Measurements from ENCODE around the gene VAV2.

The VAV2 gene

GRCh38 chr9:133952598-133953550 lies 39.2 kb downstream of the VAV2 start:
- no peak for DNase-seq (ENCODE audit: low spot score)

GRCh38 chr9:133951265-133951664 lies 40.9 kb downstream of the VAV2 start:
- no peak for DNase-seq (ENCODE audit: low spot score)

- DNase-seq (ENCODE audit: low spot score) = peak; percentile 57
Observed at GRCh38 chr9:133950629-133951111, 41.5 kb downstream of the VAV2 start.

- DNase-seq (ENCODE audit: low spot score) = no peak
Observed at GRCh38 chr9:133950192-133950591, 41.9 kb downstream of the VAV2 start.

GRCh38 chr9:133949486-133950061 lies 42.5 kb downstream of the VAV2 start:
- no peak for DNase-seq (ENCODE audit: low spot score)

GRCh38 chr9:133948561-133949485 lies 43.3 kb downstream of the VAV2 start:
- no peak for DNase-seq (ENCODE audit: low spot score)

- no peak for DNase-seq (ENCODE audit: low spot score)
Observed at GRCh38 chr9:133948131-133948530, 44.0 kb downstream of the VAV2 start.

GRCh38 chr9:133946840-133947486 lies 45.2 kb downstream of the VAV2 start:
- no peak for DNase-seq (ENCODE audit: low spot score)

GRCh38 chr9:133945977-133946753 lies 46.0 kb downstream of the VAV2 start:
- DNase-seq (ENCODE audit: low spot score) = no peak

GRCh38 chr9:133945314-133945975 lies 46.7 kb downstream of the VAV2 start:
- no peak for DNase-seq (ENCODE audit: low spot score)

GRCh38 chr9:133944746-133945135 lies 47.4 kb downstream of the VAV2 start:
- DNase-seq (ENCODE audit: low spot score) = no peak

GRCh38 chr9:133943781-133944745 lies 48.1 kb downstream of the VAV2 start:
- no peak for DNase-seq (ENCODE audit: low spot score)

GRCh38 chr9:133943036-133943780 lies 48.9 kb downstream of the VAV2 start:
- DNase-seq (ENCODE audit: low spot score) = no peak

- no peak for DNase-seq (ENCODE audit: low spot score)
Observed at GRCh38 chr9:133942206-133942975, 49.7 kb downstream of the VAV2 start.

- no peak for DNase-seq (ENCODE audit: low spot score)
Observed at GRCh38 chr9:133939845-133940244, 52.3 kb downstream of the VAV2 start.

GRCh38 chr9:133939171-133939785 lies 52.8 kb downstream of the VAV2 start:
- no peak for DNase-seq (ENCODE audit: low spot score)

GRCh38 chr9:133938753-133939152 lies 53.4 kb downstream of the VAV2 start:
- DNase-seq (ENCODE audit: low spot score) = no peak

Data from AG08396 (cell line).